ENCODE measurements around the gene HES5.

DNA sequence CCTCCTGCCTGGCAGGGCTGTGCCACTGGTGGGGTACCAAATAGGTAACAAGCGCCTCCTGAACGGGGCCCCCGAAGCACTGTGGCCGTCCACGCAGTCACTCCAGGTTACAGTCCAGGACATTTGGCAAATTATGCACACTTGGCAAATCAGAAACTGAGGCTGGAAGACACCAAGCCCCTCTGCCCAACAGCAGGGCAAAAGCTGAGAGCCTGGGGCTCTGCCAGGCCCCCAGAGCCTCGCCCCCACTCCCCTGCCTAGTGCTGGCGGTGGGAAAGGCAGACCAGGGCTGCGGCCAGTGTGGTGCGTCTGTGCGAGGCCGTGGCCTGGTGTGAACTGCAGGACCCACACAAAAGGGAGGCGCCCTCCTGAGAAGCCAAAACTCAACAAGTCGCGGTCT is 13.1 kb downstream of the HES5 start:
- no peak for TF ChIP-seq EZH2 (IDR thresholded peaks at IDR 0.05; ENCODE audit: low read length, missing control alignments)
- TF ChIP-seq, protein P1, sequence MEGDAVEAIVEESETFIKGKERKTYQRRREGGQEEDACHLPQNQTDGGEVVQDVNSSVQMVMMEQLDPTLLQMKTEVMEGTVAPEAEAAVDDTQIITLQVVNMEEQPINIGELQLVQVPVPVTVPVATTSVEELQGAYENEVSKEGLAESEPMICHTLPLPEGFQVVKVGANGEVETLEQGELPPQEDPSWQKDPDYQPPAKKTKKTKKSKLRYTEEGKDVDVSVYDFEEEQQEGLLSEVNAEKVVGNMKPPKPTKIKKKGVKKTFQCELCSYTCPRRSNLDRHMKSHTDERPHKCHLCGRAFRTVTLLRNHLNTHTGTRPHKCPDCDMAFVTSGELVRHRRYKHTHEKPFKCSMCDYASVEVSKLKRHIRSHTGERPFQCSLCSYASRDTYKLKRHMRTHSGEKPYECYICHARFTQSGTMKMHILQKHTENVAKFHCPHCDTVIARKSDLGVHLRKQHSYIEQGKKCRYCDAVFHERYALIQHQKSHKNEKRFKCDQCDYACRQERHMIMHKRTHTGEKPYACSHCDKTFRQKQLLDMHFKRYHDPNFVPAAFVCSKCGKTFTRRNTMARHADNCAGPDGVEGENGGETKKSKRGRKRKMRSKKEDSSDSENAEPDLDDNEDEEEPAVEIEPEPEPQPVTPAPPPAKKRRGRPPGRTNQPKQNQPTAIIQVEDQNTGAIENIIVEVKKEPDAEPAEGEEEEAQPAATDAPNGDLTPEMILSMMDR (conservative IDR thresholded peaks at IDR 0.05 in 1 of 2, IDR thresholded peaks at IDR 0.05 in 1 of 2; ENCODE audit: low read depth in 1 of 2, low read length in 2 of 2) = no peak

Measured in fibroblast of lung (primary cell).